Adrenal gland (tissue), 12 donors: ENCODE results near the gene UGT1A10. TPM values are rescaled to one million over a fixed set of nuclear protein-coding genes. Genes with fewer than 3 reads are reported as not detected.

Source experiments
- DNase-seq, 7 donors: peaks; one replicate each; pipeline ENCODE4 v3.0.0-alpha.2; 2019 to 2020
- H3K27ac ChIP-seq, 5 donors: fragments of 200-600 bp; sonication (generic) in 4 of 5; 1 replicate in 3 of 5; 2 replicates in 2 of 5; pipeline versions ENCODE4 v1.5.1 to v1.8.0; 2016 to 2020; ENCODE audit warnings: mild to moderate bottlenecking in 1 of 5
- H3K27me3 ChIP-seq: fragments of 200-600 bp; 2 replicates; pipeline ENCODE4 v1.8.0; 2021
- H3K36me3 ChIP-seq, 2 donors: fragments of 200-600 bp; replicated peaks in 1 of 2; 1 replicate in 1 of 2; 2 replicates in 1 of 2; pipeline versions ENCODE4 v1.5.1 to v1.8.0; 2018 to 2022
- H3K4me1 ChIP-seq, 2 donors: fragments of 200-600 bp; replicated peaks in 1 of 2; 1 replicate in 1 of 2; 2 replicates in 1 of 2; pipeline versions ENCODE4 v1.5.1 to v1.8.0; 2018 to 2021
- H3K4me3 ChIP-seq, 4 donors: fragments of 200-600 bp; sonication (generic) in 3 of 4; one replicate each; pipeline ENCODE4 v1.5.1; 2016 to 2018
- H3K9me3 ChIP-seq, 3 donors: fragments of 200-600 bp; sonication (generic) in 1 of 3; replicated peaks in 1 of 3; 1 replicate in 2 of 3; 2 replicates in 1 of 3; pipeline versions ENCODE4 v1.5.1 to v1.8.0; 2016 to 2021
- CTCF ChIP-seq, 6 experiments: fragments of 450-650 bp in 4 of 6; fragments of 200-600 bp in 2 of 6; sonication (generic) in 1 of 6; IDR thresholded peaks; 1 replicate in 5 of 6; 2 replicates in 1 of 6; pipeline versions ENCODE4 v1.5.1 to v1.8.0; 2016 to 2021; ENCODE audit warnings: antibody characterized with exemption in 6 of 6, mild to moderate bottlenecking in 2 of 6, moderate library complexity in 1 of 6
- POLR2A ChIP-seq, 2 donors: fragments of 450-650 bp; IDR thresholded peaks; one replicate each; pipeline ENCODE4 v1.6.1; 2017; ENCODE audit warnings: antibody characterized with exemption in 2 of 2, mild to moderate bottlenecking in 2 of 2, moderate library complexity in 1 of 2
- WGBS, 4 donors: extraction: QIAGEN DNeasy Blood & Tissue Kit in 2 of 4; methylation state at CpG; one replicate each; pipeline versions ENCODE4 v1.1.5 to v1.1.7; 2013 to 2017; 5-methylcytosine and 5-hydroxymethylcytosine counted together
- intact Hi-C, 2 donors: fragments of 100-400 bp; cut with DNase I; formaldehyde crosslinking; loops; one replicate each; pipeline versions ENCODE4 v1.14.1 to v1.15.0; 2022 to 2023
- polyA plus RNA-seq, 3 donors: library from polyadenylated mRNA; stranded (reverse); fragments of 200-250 nt in 2 of 3; fragments of 350-450 nt in 1 of 3; fragmentation: Illumina TruSeq in 1 of 3; extraction: RNeasy Lipid Tissue Mini Kit (QIAGEN cat#74804) in 1 of 3; gene quantifications; one replicate each; pipeline ENCODE4 v1.2.3, GENCODE V29; 2013 to 2014
- total RNA-seq, 9 donors: library from RNA; depleted of rRNA in 4 of 9; stranded (reverse); fragments of >200 nt in 4 of 9; fragments of 120-200 nt in 1 of 9; fragmentation: NEBNext Ultra II Directional in 1 of 9; extraction: Animal tissue kit (Norgen Biotek cat#: 25700) in 1 of 9; gene quantifications; one replicate each; pipeline versions ENCODE4 v1.1.0 to v1.2.4, GENCODE V29; 2013 to 2023
- donor health status: healthy with polysubstance abuse.
- donor health status: Bipolar disorder and iron deficiency.
- donor health status: DM: yes; HTN: yes; CAD: no.
- donor health status: DM: no; HTN: no; CAD: no.
- donor health status: DM: no; HTN: no; CAD: no.
- donor health status: DM: yes; HTN: yes; CAD: no.

The UGT1A10 gene
- total and polyA plus RNA-seq, 12 donors: not detected

DNA sequence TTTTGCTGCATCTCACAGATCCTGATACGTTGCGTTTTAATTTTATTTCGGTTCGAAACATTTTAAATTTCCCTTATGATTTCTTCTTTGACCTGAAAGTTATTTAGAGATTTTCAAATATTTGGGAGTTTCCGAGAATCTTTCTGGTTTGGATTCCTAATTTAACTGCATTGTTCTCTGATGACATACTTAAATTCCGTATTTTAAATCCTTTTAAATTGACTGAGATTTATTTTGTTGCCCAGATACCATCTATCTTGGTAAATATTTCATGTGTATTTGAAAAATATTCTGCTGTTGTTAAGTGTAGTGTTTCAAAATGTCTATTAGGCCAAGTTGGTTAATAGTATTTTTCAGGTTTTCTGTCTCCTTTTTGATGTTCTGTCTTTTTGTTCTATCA, 179.6 kb downstream of the UGT1A10 start:
- no peaks in the 10 kb centered on the region for H3K36me3 ChIP-seq
- no peak overlapping the region for H3K27ac ChIP-seq
- no peaks in the 10 kb centered on the region for H3K9me3 ChIP-seq
- intact Hi-C loops: no loop called here
- DNase-seq: no peak
- TF ChIP-seq POLR2A (IDR thresholded peaks at IDR 0.05): no peak
- TF ChIP-seq CTCF (IDR thresholded peaks at IDR 0.05): no peak
- no peaks in the 10 kb centered on the region for H3K27me3 ChIP-seq
- H3K4me3 ChIP-seq: no peak overlapping the region
- no peaks in the 10 kb centered on the region for H3K4me1 ChIP-seq
- WGBS, 4 donors: 72 to 90% (median 83%) methylated on average over 6 of the region's 6 CpGs

- no peak overlapping the region for H3K4me3 ChIP-seq
- no peaks in the 10 kb centered on the region for H3K36me3 ChIP-seq
- H3K27ac ChIP-seq: no peak overlapping the region
- DNase-seq: peak in 1 of 7 donors; percentile 0
- H3K27me3 ChIP-seq: no peaks in the 10 kb centered on the region
- intact Hi-C loops: no loop called here
- no peaks in the 10 kb centered on the region for H3K9me3 ChIP-seq
- TF ChIP-seq POLR2A (IDR thresholded peaks at IDR 0.05) (no peak), CTCF (IDR thresholded peaks at IDR 0.05) (no peak)
- 34 to 57% (median 54%) methylated on average over 2 of the region's 2 CpGs for WGBS, 4 donors
- no peaks in the 10 kb centered on the region for H3K4me1 ChIP-seq
Measured at GRCh38 chr2:233816334-233816733, 180.1 kb downstream of the UGT1A10 start.

DNA sequence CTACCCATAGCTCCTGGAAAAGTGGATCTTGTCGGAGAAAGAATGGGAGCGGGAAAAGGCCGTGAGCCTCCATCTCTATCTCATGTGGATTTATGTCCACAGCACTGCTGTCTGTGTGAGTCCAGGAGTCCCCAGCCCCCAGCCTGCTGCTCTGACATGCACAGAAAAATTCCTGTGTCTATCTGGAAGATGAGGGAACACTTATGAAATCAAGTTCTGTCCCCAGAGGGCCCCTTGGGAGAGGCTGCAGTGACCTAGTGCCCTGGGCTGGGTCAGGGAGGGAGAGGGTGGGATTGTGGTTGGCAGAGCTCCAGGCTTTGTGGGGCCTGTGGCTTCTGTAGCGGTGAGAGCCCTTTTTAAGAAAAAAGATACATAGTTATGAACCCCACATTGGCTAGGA, 180.5 kb downstream of the UGT1A10 start:
- Histone ChIP-seq H3K4me3 (no peak overlapping the region), H3K27me3 (no peaks in the 10 kb centered on the region), H3K27ac (no peak overlapping the region), H3K4me1 (no peaks in the 10 kb centered on the region), H3K9me3 (no peaks in the 10 kb centered on the region), H3K36me3 (no peaks in the 10 kb centered on the region)
- intact Hi-C loops: no loop called here
- TF ChIP-seq POLR2A (IDR thresholded peaks at IDR 0.05) (no peak), CTCF (IDR thresholded peaks at IDR 0.05) (no peak)
- DNase-seq: peak in 1 of 7 donors; percentile 3
- 79 to 86% (median 82%) methylated on average over 4 of the region's 4 CpGs for WGBS, 4 donors

DNA sequence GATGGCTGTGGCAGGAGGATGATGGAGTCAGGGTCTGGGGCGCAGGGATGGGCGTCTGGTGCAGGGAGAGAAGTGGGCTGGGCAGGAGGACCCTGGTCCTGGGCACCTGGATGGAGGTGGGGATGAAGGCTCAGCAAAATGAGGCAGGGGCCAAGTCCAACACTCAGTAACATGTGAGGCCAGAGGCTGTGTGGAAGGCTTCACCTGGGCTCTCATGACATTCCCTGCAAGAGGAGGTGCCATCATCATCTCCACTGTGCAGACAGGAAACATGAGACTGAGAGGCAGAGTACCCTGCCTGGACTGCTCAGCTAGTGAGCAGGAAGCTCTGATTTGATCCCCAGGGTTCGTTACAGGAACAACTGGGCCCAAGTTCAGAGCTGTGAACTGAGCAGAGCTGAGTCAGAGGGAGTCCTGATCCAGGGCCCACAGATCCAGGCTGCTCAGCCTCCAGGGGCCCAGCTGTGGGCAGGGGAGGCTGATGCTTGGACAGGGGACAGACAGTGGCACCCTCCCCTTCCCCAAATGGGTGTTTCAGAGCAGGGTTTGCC, 181.2 kb downstream of the UGT1A10 start:
- Histone ChIP-seq H3K4me3 (no peak overlapping the region), H3K27me3 (no peaks in the 10 kb centered on the region), H3K36me3 (no peaks in the 10 kb centered on the region), H3K9me3 (no peaks in the 10 kb centered on the region), H3K27ac (no peak overlapping the region), H3K4me1 (no peaks in the 10 kb centered on the region)
- peak in 1 of 7 donors; percentile 9 for DNase-seq
- 70 to 89% (median 82%) methylated on average over 2 to 3 of the region's 3 CpGs for WGBS, 4 donors
- TF ChIP-seq CTCF (IDR thresholded peaks at IDR 0.05) (no peak), POLR2A (IDR thresholded peaks at IDR 0.05) (no peak)
- intact Hi-C loops: no loop called here
